Measurements from ENCODE around the gene SCUBE2.

The SCUBE2 gene

GRCh38 chr11:9091044-9091922, at the start of gene SCUBE2:
Gene SCUBE2, minus strand, starts transcription at chr11:9091599. Its CDS starts 71 bp downstream, at chr11:9091528.
- TF ChIP-seq GATA2 (IDR thresholded peaks at IDR 0.05; ENCODE audit: low read depth, low read length) (no peak), GATA3 (IDR thresholded peaks at IDR 0.05; ENCODE audit: low read depth, low read length) (no peak)

- TF ChIP-seq GATA2 (IDR thresholded peaks at IDR 0.05; ENCODE audit: low read depth, low read length) (no peak), GATA3 (IDR thresholded peaks at IDR 0.05; ENCODE audit: low read depth, low read length) (no peak)
Observed at GRCh38 chr11:9141186-9141585, 49.8 kb upstream of the SCUBE2 start.

- TF ChIP-seq GATA2 (IDR thresholded peaks at IDR 0.05; ENCODE audit: low read depth, low read length) (no peak), GATA3 (IDR thresholded peaks at IDR 0.05; ENCODE audit: low read depth, low read length) (no peak)
Observed at GRCh38 chr11:9139628-9140357, 48.4 kb upstream of the SCUBE2 start.

- no peak for TF ChIP-seq GATA3 (IDR thresholded peaks at IDR 0.05; ENCODE audit: low read depth, low read length)
- TF ChIP-seq GATA2 (IDR thresholded peaks at IDR 0.05; ENCODE audit: low read depth, low read length): no peak
Observed at GRCh38 chr11:9138612-9139579, 47.5 kb upstream of the SCUBE2 start.

- no peak for TF ChIP-seq GATA3 (IDR thresholded peaks at IDR 0.05; ENCODE audit: low read depth, low read length)
- no peak for TF ChIP-seq GATA2 (IDR thresholded peaks at IDR 0.05; ENCODE audit: low read depth, low read length)
Observed at GRCh38 chr11:9138133-9138453, 46.7 kb upstream of the SCUBE2 start.

DNA sequence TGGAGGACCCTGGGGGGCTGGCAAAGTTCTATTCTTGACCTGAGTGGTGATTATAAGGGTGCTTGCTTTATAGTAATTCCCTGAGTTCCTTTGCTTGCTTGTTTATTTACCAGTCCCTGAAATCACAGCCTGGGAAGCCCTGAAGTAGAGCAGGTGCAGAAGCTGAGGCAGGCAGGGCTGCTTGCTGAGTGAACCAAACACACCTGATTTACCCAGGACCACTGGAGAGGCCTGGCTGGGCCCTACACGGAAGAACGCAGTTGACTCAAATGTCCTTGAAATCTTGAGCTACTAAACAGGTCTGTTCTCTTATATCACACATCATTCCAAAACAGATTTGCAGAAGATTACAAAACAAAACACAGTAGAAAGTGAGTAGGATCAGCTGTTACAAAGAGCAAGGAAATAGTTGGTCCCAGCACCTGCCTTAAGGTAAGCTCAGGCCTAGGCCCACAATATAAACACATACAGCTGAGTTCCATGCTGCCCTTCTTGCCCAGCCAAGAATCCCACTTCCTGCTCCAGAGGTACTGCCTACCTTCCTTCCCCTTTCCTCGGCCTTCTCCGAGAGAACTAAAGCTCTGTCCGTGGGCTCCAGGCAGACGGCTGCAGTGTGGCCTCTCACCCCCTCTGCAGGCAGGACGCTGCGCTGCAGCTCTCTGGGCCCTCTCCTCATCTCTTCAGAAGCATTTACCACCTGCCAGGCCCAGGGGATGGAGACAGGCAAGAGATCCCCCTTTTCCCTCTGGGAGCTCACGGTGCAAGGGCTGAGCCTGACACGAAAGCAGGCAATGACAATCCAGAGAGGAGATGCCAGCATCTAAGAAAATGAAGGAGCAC, 46.1 kb upstream of the SCUBE2 start:
- TF ChIP-seq GATA3 (IDR thresholded peaks at IDR 0.05; ENCODE audit: low read depth, low read length) (no peak), GATA2 (IDR thresholded peaks at IDR 0.05; ENCODE audit: low read depth, low read length) (no peak)

DNA sequence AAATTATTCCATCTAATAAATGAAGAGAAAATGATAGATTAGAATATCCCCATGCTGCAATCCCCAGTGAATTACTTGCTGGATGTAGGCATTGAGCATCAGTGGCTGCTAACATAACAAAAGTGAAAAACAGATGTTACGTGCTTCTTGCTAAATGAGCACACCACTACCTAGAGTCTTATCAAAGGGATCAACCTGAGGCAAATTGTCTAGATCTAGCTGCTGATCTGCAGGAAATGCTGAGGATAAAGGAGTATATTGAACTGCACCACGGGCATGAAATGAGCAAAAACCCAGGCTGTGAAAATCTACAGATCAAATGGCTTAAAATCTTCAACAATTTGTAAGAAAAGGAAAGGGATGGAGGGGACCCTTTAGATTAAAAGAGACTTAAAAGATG, 45.3 kb upstream of the SCUBE2 start:
- TF ChIP-seq GATA2 (IDR thresholded peaks at IDR 0.05; ENCODE audit: low read depth, low read length): no peak

DNA sequence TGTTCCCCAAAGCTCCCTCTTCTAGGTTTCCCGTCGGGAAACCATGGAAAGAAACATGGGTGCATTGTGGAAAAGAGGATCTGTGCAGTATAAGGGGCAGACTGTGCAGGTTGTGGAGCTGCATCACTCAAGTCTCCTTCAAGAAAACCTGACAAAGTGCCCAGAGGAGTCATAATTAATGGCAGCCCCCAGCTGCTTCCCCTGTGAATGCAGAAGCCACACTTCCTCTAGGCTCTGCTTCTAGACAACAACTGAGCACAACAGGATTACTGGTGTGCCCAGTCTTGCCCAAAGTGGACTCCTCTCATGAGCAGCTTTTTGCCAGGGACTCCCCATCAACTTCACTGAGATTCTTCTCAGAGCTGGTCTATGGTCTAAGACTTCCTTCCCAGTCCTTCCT, 42.6 kb upstream of the SCUBE2 start:
- TF ChIP-seq GATA3 (IDR thresholded peaks at IDR 0.05; ENCODE audit: low read depth, low read length) (no peak), GATA2 (IDR thresholded peaks at IDR 0.05; ENCODE audit: low read depth, low read length) (no peak)

GRCh38 chr11:9132203-9132878, 40.9 kb upstream of the SCUBE2 start:
- TF ChIP-seq GATA3 (IDR thresholded peaks at IDR 0.05; ENCODE audit: low read depth, low read length) (no peak), GATA2 (IDR thresholded peaks at IDR 0.05; ENCODE audit: low read depth, low read length) (no peak)

- TF ChIP-seq GATA2 (IDR thresholded peaks at IDR 0.05; ENCODE audit: low read depth, low read length): no peak
- TF ChIP-seq GATA3 (IDR thresholded peaks at IDR 0.05; ENCODE audit: low read depth, low read length): no peak
Observed at GRCh38 chr11:9130297-9130696, 38.9 kb upstream of the SCUBE2 start.

GRCh38 chr11:9126636-9127035, 35.2 kb upstream of the SCUBE2 start:
- TF ChIP-seq GATA2 (IDR thresholded peaks at IDR 0.05; ENCODE audit: low read depth, low read length) (no peak), GATA3 (IDR thresholded peaks at IDR 0.05; ENCODE audit: low read depth, low read length) (no peak)

DNA sequence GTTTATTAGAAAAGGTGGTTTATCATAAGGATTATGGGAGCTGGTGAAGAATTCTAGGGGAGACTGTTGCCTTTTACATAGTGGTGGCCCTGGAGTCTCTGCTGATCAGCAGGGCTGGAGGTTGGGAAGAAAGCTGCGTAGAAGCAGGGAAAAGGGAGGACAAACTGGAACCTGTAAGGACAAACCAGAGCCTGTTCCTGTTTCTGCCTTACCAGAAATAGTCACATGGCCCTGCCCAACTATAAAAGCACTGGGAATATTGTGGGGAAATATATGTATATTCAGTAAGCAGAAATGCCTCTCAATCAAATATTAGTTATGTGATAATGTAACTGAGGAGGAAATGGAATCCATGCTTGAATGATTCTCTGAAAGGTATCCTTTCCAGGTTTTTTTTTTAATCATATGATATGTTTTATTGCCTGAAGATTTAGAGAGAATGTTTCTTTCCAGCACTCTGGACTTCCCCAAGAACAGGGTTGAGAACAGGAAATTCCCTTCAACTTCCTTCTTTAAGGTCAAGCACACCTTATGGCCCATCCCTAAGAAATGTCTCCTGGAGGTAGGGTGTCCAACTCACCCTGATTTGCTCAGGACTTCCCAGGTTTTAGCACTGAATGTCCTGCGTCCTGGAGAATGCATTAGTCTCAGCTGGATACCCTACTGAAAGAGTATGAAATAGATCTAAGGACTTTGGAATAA, 33.9 kb upstream of the SCUBE2 start:
- TF ChIP-seq GATA3 (IDR thresholded peaks at IDR 0.05; ENCODE audit: low read depth, low read length) (no peak), GATA2 (IDR thresholded peaks at IDR 0.05; ENCODE audit: low read depth, low read length) (no peak)

Measured in SH-SY5Y (cell line).